Body of pancreas (tissue), 4 donors: ENCODE results near the gene WDR17.

Experiments
- POLR2A ChIP-seq, 3 donors: fragments of 450-650 bp; IDR thresholded peaks; one replicate each; pipeline ENCODE4 v1.6.1; 2016; ENCODE audit warnings: antibody characterized with exemption in 3 of 3, mild to moderate bottlenecking in 2 of 3
- TF ChIP-seq, protein P1 (sequence below), 7 experiments: fragments of 450-650 bp in 4 of 7; fragments of 200-600 bp in 3 of 7; sonication (generic) in 3 of 7; IDR thresholded peaks; one replicate each; pipeline ENCODE4 v1.5.1; 2016 to 2019; ENCODE audit warnings: antibody characterized with exemption in 7 of 7

DNA sequence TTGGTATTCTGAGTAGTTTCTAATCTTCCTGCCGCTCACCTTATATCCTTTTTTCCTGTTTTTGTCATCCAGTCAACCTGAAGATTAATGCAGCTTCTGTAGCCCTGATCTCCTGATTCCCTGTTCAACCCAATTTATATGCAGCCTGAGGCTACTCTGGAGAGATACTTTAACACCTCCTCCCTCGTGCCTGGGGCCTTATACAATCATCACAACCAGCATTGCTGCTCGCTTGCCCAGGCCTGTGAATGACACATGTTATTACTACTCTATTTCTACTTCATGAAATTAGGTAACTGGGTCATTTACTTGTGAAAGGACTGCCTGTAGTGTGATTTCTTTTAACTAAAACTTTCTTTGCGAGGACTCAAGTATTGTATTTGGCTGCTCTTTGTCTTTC, 33.7 kb upstream of the WDR17 start:
- TF ChIP-seq POLR2A (IDR thresholded peaks at IDR 0.05) = no peak
- TF ChIP-seq, protein P1, sequence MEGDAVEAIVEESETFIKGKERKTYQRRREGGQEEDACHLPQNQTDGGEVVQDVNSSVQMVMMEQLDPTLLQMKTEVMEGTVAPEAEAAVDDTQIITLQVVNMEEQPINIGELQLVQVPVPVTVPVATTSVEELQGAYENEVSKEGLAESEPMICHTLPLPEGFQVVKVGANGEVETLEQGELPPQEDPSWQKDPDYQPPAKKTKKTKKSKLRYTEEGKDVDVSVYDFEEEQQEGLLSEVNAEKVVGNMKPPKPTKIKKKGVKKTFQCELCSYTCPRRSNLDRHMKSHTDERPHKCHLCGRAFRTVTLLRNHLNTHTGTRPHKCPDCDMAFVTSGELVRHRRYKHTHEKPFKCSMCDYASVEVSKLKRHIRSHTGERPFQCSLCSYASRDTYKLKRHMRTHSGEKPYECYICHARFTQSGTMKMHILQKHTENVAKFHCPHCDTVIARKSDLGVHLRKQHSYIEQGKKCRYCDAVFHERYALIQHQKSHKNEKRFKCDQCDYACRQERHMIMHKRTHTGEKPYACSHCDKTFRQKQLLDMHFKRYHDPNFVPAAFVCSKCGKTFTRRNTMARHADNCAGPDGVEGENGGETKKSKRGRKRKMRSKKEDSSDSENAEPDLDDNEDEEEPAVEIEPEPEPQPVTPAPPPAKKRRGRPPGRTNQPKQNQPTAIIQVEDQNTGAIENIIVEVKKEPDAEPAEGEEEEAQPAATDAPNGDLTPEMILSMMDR (IDR thresholded peaks at IDR 0.05) = no peak
